HFFc6 (cell line): ENCODE data around the gene DKKL1. TPM values are rescaled to one million over a fixed set of nuclear protein-coding genes. Genes with fewer than 3 reads are reported as not detected.

Experiments
- DNase-seq: peaks from one replicate; pipeline ENCODE4 v3.0.0-alpha.2; 2018
- H3K27ac Mint-ChIP-seq: 2 replicates; pipeline ENCODE4 v1.8.0; 2020; ENCODE audit warnings: mild to moderate bottlenecking, mixed read lengths
- H3K27me3 Mint-ChIP-seq: 2 replicates; pipeline ENCODE4 v1.8.0; 2021; ENCODE audit warnings: mild to moderate bottlenecking, moderate library complexity, mixed read lengths; ENCODE audit not compliant: insufficient read depth
- H3K36me3 Mint-ChIP-seq: 2 replicates; pipeline ENCODE4 v1.8.0; 2021; ENCODE audit warnings: low read depth, mixed read lengths
- H3K4me1 Mint-ChIP-seq: 2 replicates; pipeline ENCODE4 v1.8.0; 2020; ENCODE audit warnings: low read depth, mixed read lengths
- H3K4me3 Mint-ChIP-seq: 2 replicates; pipeline ENCODE4 v1.8.0; 2020; ENCODE audit warnings: mild to moderate bottlenecking, moderate library complexity, mixed read lengths
- H3K9me3 Mint-ChIP-seq: 2 replicates; pipeline ENCODE4 v1.8.0; 2020; ENCODE audit warnings: mild to moderate bottlenecking, mixed read lengths
- CTCF ChIP-seq: fragments of 200-600 bp; sonication (generic); IDR thresholded peaks from 2 replicates; pipeline ENCODE4 v1.5.0; 2021; ENCODE audit warnings: antibody characterized with exemption, mild to moderate bottlenecking
- total RNA-seq, 6 experiments: library from RNA; stranded (reverse); fragmentation: NEBNext Ultra II Directional; extraction: Animal tissue kit (Norgen Biotek cat#: 25700); gene quantifications; 2 replicates in 1 of 6; 3 replicates in 5 of 6; pipeline ENCODE4 v1.2.3, GENCODE V29; 2021

The DKKL1 gene
- total RNA-seq, 6 experiments from 2014 or later, result not detected

DNA sequence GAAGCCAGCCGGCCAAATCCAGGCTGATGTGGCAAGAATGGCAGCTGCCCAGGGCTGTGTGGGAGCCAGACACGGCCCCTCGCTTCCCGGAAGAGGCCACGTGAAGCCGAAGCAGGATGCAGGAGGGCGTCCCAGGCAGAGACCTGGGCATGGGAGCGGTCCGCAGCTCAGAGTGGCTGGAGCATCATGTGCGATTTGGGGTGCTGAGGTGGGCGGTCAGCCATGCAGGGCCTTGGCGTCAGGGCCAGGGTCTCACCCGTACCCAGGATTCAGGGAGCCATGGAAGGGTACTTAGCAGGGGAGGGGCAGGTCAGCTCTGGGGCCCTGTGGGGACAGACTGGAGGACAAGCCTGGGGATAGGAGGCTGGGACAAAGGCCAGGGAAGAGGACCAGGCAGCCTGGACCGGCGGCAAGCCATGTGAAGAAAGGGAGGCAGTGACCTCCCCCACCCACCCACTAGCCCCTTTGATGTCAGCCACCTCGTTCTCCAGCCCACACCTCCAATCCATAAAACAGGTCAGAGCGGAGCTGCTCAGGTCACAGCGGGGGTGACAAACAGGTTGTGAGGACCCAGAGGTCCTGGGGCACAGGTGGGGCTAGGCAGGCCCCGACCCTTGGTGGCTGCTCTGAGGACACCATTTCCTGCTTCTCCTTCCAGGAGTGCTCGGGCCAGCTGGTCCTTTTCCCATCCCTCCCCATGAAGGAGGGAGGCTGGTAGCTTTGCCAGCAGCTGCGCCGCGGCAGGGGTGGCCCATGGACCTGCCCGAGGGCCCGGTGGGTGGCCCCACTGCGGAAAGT, 26.7 kb downstream of the DKKL1 start:
- Mint-ChIP-seq H3K36me3 (no peaks in the 10 kb centered on the region), H3K4me1 (peaks cover 6% of the 10 kb centered on the region), H3K27me3 (peaks cover 19% of the 10 kb centered on the region)

GRCh38 chr19:49390929-49391359, 27.3 kb downstream of the DKKL1 start:
- Mint-ChIP-seq H3K36me3 (no peaks in the 10 kb centered on the region), H3K4me1 (peaks cover 6% of the 10 kb centered on the region), H3K4me3 (no peak overlapping the region), H3K9me3 (no peaks in the 10 kb centered on the region), H3K27ac (no peak overlapping the region), H3K27me3 (peaks cover 18% of the 10 kb centered on the region)
- TF ChIP-seq CTCF, result no peak
- no peak for DNase-seq

More for the DNA sequence above, 26.7 kb downstream of the DKKL1 start:
- TF ChIP-seq CTCF, result no peak
- Mint-ChIP-seq H3K9me3 (no peaks in the 10 kb centered on the region), H3K4me3 (no peak overlapping the region), H3K27ac (no peak overlapping the region)
- DNase-seq, result no peak

DNA sequence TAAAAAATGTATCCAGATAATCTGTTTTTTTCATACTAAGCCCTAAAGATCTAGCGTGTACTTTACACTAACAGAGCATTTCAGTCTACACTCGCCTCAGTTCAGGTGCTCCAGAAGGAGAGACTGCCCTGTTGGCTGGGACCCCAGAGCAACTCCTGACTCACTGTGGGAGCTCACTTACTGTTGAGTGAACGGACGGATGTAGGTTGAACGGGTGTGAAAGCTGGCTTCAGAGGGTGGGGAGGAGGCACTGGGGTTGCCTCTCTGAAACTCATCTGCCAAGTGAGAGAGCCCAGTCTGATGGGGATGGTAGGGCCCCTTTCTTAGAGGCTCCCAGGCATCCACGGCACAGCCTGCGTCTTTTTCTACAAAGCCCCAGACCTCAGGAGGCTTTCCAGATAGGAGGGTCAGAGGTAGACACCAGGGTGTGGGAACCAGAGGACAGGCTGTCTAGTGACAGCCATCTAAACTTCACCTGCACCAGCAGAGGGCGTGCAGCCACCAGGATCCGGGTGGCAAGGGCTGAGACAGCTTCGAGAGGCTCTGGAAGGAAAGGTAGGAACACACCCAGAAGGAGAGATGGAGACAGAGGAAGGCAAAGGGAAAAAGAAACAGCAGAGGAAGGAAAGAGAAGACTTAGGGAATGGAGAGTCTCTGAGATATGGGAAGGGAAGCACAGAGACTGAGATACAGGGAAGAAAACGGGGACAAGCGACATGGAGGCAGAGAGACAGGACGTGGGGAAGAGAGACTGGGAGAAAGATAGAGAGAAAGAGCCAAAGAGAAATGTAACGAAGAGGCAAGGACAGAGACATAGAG, 28.1 kb downstream of the DKKL1 start:
- peak; percentile 88 for TF ChIP-seq CTCF
- no peaks in the 10 kb centered on the region for H3K9me3 Mint-ChIP-seq
- no peak overlapping the region for H3K27ac Mint-ChIP-seq
- H3K36me3 Mint-ChIP-seq, result no peaks in the 10 kb centered on the region
- DNase-seq, result peak; percentile 49
- H3K4me1 Mint-ChIP-seq, result peaks cover 6% of the 10 kb centered on the region
- H3K4me3 Mint-ChIP-seq, result no peak overlapping the region
- peaks cover 18% of the 10 kb centered on the region for H3K27me3 Mint-ChIP-seq

GRCh38 chr19:49393881-49394280, 30.2 kb downstream of the DKKL1 start:
- Mint-ChIP-seq H3K36me3 (no peaks in the 10 kb centered on the region), H3K27me3 (peaks cover 23% of the 10 kb centered on the region), H3K27ac (no peak overlapping the region), H3K4me3 (no peak overlapping the region), H3K9me3 (no peaks in the 10 kb centered on the region), H3K4me1 (peaks cover 6% of the 10 kb centered on the region)
- DNase-seq, result no peak
- no peak for TF ChIP-seq CTCF

DNA sequence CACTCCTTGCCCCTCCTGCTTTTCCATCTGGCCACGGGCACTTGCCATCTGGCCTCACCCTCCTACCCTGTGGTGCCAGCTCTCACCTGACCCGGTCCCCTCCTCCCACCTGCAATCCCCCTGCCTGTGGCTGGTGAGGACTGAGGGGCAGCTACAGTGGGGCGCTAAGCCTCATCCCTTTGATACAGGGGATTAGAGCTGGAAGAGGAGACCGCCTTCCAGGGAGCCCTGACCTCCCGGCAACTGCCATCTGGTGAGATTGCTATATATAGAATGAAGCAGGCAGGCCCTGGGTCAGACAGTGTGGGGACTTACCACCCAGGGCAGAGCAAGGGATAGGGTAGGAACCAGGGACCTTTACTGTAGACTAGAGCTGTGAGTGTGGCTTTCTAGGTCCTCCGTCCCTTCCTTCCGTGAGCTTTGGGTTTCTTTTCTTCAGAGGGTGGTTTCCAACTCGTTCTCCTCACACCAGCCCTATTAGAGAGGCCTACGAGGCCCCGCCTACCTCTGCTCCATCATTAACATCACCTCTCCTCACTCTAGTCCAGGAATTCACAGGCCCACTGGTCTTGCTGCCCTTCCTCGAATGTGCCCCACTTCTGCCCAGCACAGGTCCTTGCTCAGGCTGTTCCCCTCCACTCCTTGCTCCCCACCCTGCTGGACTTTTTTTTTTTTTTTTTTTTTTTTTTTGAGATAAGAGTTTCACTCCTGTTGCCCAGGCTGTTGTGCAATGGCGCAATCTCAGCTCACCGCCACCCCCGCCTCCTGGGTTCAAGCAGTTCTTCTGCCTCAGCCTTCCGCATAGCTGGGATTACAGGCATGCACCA, 32.1 kb downstream of the DKKL1 start:
- no peak for DNase-seq
- no peak overlapping the region for H3K4me3 Mint-ChIP-seq
- no peak overlapping the region for H3K27ac Mint-ChIP-seq
- no peaks in the 10 kb centered on the region for H3K9me3 Mint-ChIP-seq
- H3K27me3 Mint-ChIP-seq, result peaks cover 20% of the 10 kb centered on the region
- peaks cover 6% of the 10 kb centered on the region for H3K4me1 Mint-ChIP-seq
- TF ChIP-seq CTCF, result no peak
- no peaks in the 10 kb centered on the region for H3K36me3 Mint-ChIP-seq
